ENCODE measurements around the gene LRRC63.

DNA sequence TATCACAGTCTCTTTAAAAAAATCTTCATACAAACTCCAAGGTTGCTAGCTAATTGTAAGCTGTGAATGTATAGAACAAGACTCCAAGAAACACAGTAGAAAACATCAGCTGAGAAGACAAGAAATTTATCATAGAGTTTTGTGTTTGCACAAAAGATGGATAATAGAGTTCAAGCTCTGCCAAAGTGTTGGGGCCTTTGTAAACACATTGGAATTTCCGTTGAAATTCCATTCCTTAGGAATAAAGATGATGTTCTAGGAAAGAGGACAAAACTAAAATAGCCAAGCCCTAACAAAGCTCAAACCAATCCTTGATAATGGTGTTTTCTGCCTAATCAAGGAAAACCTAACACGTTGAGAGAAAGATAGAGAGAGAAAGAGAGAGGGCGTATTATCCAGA, 20.6 kb downstream of the LRRC63 start:
- TF ChIP-seq EZH2 (IDR thresholded peaks at IDR 0.05; ENCODE audit: borderline replicate concordance, low read depth, low read length, poor library complexity, severe bottlenecking): no peak
- TF ChIP-seq, protein P1, sequence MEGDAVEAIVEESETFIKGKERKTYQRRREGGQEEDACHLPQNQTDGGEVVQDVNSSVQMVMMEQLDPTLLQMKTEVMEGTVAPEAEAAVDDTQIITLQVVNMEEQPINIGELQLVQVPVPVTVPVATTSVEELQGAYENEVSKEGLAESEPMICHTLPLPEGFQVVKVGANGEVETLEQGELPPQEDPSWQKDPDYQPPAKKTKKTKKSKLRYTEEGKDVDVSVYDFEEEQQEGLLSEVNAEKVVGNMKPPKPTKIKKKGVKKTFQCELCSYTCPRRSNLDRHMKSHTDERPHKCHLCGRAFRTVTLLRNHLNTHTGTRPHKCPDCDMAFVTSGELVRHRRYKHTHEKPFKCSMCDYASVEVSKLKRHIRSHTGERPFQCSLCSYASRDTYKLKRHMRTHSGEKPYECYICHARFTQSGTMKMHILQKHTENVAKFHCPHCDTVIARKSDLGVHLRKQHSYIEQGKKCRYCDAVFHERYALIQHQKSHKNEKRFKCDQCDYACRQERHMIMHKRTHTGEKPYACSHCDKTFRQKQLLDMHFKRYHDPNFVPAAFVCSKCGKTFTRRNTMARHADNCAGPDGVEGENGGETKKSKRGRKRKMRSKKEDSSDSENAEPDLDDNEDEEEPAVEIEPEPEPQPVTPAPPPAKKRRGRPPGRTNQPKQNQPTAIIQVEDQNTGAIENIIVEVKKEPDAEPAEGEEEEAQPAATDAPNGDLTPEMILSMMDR (conservative IDR thresholded peaks at IDR 0.05; ENCODE audit: low read depth, low read length): no peak

All from A673 (cell line).